ENCODE data around the gene CGB2.
A peak's percentile ranks its signal among the peaks of the same experiment; 100 is the strongest.
"Not testable (repeated sequence)": the region's sequence is repeated elsewhere in the genome, so short reads cannot be mapped to it uniquely, and the experiment has no call there.

Gene CGB2

GRCh38 chr19:49031642-49032301, at the start of gene CGB2:
CGB2 (plus strand) TSS chr19:49031890; CDS start chr19:49032096, 206 bp downstream.
- DNase-seq; in situ Hi-C loops (cut with HindIII; ENCODE audit: low pct_ligation_motif_present, low pct_unique_long_range_greater_than_20kb, low sequenced_read_pairs): not testable (repeated sequence)

- no peak for DNase-seq
- in situ Hi-C loops (cut with HindIII; ENCODE audit: low pct_ligation_motif_present, low pct_unique_long_range_greater_than_20kb, low sequenced_read_pairs), result no loop called here
Measured at GRCh38 chr19:48982280-48982679, 49.4 kb upstream of the CGB2 start.

- no peak for DNase-seq
- in situ Hi-C loops (cut with HindIII; ENCODE audit: low pct_ligation_motif_present, low pct_unique_long_range_greater_than_20kb, low sequenced_read_pairs), result no loop called here
Measured at GRCh38 chr19:48985711-48986110, 46.0 kb upstream of the CGB2 start.

- in situ Hi-C loops (cut with HindIII; ENCODE audit: low pct_ligation_motif_present, low pct_unique_long_range_greater_than_20kb, low sequenced_read_pairs), result no loop called here
- DNase-seq, result no peak
Measured at GRCh38 chr19:48986211-48986610, 45.5 kb upstream of the CGB2 start.

- no peak for DNase-seq
- in situ Hi-C loops (cut with HindIII; ENCODE audit: low pct_ligation_motif_present, low pct_unique_long_range_greater_than_20kb, low sequenced_read_pairs), result no loop called here
Measured at GRCh38 chr19:48987323-48987722, 44.4 kb upstream of the CGB2 start.

GRCh38 chr19:48988286-48988685, 43.4 kb upstream of the CGB2 start:
- in situ Hi-C loops (cut with HindIII; ENCODE audit: low pct_ligation_motif_present, low pct_unique_long_range_greater_than_20kb, low sequenced_read_pairs), result no loop called here
- DNase-seq, result no peak

GRCh38 chr19:48988860-48989259, 42.8 kb upstream of the CGB2 start:
- in situ Hi-C loops (cut with HindIII; ENCODE audit: low pct_ligation_motif_present, low pct_unique_long_range_greater_than_20kb, low sequenced_read_pairs), result no loop called here
- no peak for DNase-seq

- DNase-seq, result no peak
- in situ Hi-C loops (cut with HindIII; ENCODE audit: low pct_ligation_motif_present, low pct_unique_long_range_greater_than_20kb, low sequenced_read_pairs), result no loop called here
Measured at GRCh38 chr19:48989701-48990291, 41.9 kb upstream of the CGB2 start.

GRCh38 chr19:48990400-48990799, 41.3 kb upstream of the CGB2 start:
- DNase-seq, result no peak
- in situ Hi-C loops (cut with HindIII; ENCODE audit: low pct_ligation_motif_present, low pct_unique_long_range_greater_than_20kb, low sequenced_read_pairs), result no loop called here

- no peak for DNase-seq
- in situ Hi-C loops (cut with HindIII; ENCODE audit: low pct_ligation_motif_present, low pct_unique_long_range_greater_than_20kb, low sequenced_read_pairs), result no loop called here
Measured at GRCh38 chr19:48991011-48991609, 40.6 kb upstream of the CGB2 start.

GRCh38 chr19:48991873-48992580, 39.7 kb upstream of the CGB2 start:
- in situ Hi-C loops (cut with HindIII; ENCODE audit: low pct_ligation_motif_present, low pct_unique_long_range_greater_than_20kb, low sequenced_read_pairs), result no loop called here
- DNase-seq, result peak; percentile 65

GRCh38 chr19:48992581-48993174, 39.0 kb upstream of the CGB2 start:
- peak; percentile 14 for DNase-seq
- in situ Hi-C loops (cut with HindIII; ENCODE audit: low pct_ligation_motif_present, low pct_unique_long_range_greater_than_20kb, low sequenced_read_pairs), result no loop called here

- in situ Hi-C loops (cut with HindIII; ENCODE audit: low pct_ligation_motif_present, low pct_unique_long_range_greater_than_20kb, low sequenced_read_pairs), result no loop called here
- DNase-seq, result peak; percentile 98
Measured at GRCh38 chr19:48993175-48994034, 38.3 kb upstream of the CGB2 start, which contains the start of the genes GYS1 and RUVBL2. GYS1 (minus strand) TSS chr19:48993309; CDS start chr19:48993112, 197 bp downstream. RUVBL2 (plus strand) TSS chr19:48993887; CDS start chr19:48993912, 25 bp downstream.

- no peak for DNase-seq
- in situ Hi-C loops (cut with HindIII; ENCODE audit: low pct_ligation_motif_present, low pct_unique_long_range_greater_than_20kb, low sequenced_read_pairs), result no loop called here
Measured at GRCh38 chr19:48994035-48994386, 37.7 kb upstream of the CGB2 start.

- DNase-seq, result peak; percentile 64
- in situ Hi-C loops (cut with HindIII; ENCODE audit: low pct_ligation_motif_present, low pct_unique_long_range_greater_than_20kb, low sequenced_read_pairs), result no loop called here
Measured at GRCh38 chr19:48997972-48998371, 33.7 kb upstream of the CGB2 start.

GRCh38 chr19:48999481-49000325, 32.0 kb upstream of the CGB2 start:
- peak; percentile 57 for DNase-seq
- in situ Hi-C loops (cut with HindIII; ENCODE audit: low pct_ligation_motif_present, low pct_unique_long_range_greater_than_20kb, low sequenced_read_pairs), result no loop called here

GRCh38 chr19:49004133-49004532, 27.6 kb upstream of the CGB2 start:
- in situ Hi-C loops (cut with HindIII; ENCODE audit: low pct_ligation_motif_present, low pct_unique_long_range_greater_than_20kb, low sequenced_read_pairs), result no loop called here
- no peak for DNase-seq
